HEK293 (cell line): ENCODE measurements around the gene ARSB.

Source experiments
- SETDB1 ChIP-seq: IDR thresholded peaks from one replicate; pipeline ENCODE4 v1.6.1; 2017; ENCODE audit warnings: mild to moderate bottlenecking, low read length, moderate library complexity, mixed read lengths; ENCODE audit not compliant: insufficient read length
- ZNF274 ChIP-seq, 2 experiments: fragments of 200-500 bp in 1 of 2; fragments of 450-650 bp in 1 of 2; sonication (Bioruptor generic) in 1 of 2; formaldehyde crosslinking in 1 of 2; IDR thresholded peaks; 2 replicates each; pipeline versions ENCODE4 v1.5.1 to v1.6.1; 2014 to 2016; ENCODE audit warnings: borderline replicate concordance in 1 of 2, inconsistent platforms in 1 of 2, low read length in 1 of 2, missing biosample characterization in 1 of 2, missing genetic modification characterization in 1 of 2
- TF ChIP-seq, protein P1 (sequence below): fragments of 450-650 bp; formaldehyde crosslinking; IDR thresholded peaks from 2 replicates; pipeline ENCODE4 v1.5.1; 2016; ENCODE audit warnings: missing biosample characterization, missing genetic modification characterization

DNA sequence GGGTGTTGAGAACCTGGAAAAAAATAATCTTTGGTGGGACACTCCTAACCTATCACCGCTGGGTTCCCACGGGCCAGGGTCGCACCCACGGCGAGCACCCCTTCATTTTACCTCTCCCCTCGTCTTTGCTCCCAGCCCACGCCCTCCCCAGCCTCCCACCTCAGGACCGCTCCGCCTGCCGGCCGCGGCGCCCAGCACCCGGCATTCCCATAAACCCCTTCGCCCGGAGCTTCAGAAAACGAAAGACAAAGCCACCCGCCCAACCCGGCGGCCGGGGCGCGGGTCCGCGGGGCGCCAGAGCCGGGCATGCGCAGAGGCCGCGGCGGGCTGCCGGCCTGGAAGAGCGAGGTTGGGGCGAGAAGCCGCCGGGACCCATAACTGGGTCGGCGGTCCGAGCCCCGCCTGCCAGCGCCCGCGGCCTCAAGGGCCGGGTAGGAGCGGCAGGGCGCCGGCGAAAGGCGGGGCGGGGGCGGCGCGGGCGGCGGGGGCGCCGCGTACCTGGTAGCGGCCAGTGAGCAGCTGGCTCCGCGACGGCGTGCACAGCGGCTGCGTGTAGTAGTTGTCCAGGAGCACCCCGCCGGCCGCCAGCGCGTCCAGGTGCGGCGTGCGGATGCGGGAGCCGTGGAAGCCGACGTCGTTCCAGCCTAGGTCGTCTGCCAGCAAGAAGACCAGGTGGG lies 533 bp downstream of the ARSB start:
- no peak for TF ChIP-seq SETDB1
- no peak for TF ChIP-seq ZNF274 (IDR thresholded peaks at IDR 0.05; ENCODE audit: low read length)
- no peak for TF ChIP-seq ZNF274 (tag by site-specific recombination; IDR thresholded peaks at IDR 0.05; ENCODE audit: borderline replicate concordance)
- TF ChIP-seq, protein P1, sequence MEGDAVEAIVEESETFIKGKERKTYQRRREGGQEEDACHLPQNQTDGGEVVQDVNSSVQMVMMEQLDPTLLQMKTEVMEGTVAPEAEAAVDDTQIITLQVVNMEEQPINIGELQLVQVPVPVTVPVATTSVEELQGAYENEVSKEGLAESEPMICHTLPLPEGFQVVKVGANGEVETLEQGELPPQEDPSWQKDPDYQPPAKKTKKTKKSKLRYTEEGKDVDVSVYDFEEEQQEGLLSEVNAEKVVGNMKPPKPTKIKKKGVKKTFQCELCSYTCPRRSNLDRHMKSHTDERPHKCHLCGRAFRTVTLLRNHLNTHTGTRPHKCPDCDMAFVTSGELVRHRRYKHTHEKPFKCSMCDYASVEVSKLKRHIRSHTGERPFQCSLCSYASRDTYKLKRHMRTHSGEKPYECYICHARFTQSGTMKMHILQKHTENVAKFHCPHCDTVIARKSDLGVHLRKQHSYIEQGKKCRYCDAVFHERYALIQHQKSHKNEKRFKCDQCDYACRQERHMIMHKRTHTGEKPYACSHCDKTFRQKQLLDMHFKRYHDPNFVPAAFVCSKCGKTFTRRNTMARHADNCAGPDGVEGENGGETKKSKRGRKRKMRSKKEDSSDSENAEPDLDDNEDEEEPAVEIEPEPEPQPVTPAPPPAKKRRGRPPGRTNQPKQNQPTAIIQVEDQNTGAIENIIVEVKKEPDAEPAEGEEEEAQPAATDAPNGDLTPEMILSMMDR (tag by site-specific recombination) = peak; percentile 44
